Stimulated activated CD4-positive, alpha-beta T cell treated with anti-CD3 and anti-CD28 coated beads, Interleukin-2, amount 100 ng/mL, for 48 hours (primary cell): ENCODE data around the gene KCTD1.

Source experiments
- DNase-seq, 2 donors: peaks; one replicate each; pipeline ENCODE4 v3.0.0-alpha.2; 2020

The KCTD1 gene

DNA sequence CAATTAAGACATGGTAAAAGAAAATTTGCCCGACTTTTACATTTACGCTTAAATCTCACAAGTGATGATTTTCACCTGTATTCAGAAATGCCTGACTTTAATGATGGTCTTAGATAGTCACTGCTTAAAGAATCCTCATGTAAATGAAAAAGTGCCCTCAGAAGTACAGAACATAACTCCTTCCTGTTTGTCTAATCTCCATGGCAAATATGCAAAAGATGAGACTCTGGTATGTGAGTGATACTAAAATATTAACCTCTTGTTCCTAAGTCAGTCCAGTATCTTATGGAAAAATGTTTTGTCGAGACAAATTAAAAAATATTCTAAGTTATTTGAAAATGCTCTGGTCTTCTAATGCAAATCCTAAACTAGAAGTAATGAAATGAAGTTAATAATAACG, 29.2 kb downstream of the KCTD1 start:
- no peak for DNase-seq

GRCh38 chr18:26516964-26517363, 31.4 kb downstream of the KCTD1 start:
- DNase-seq, result no peak

GRCh38 chr18:26515643-26516487, 32.5 kb downstream of the KCTD1 start:
- DNase-seq, result no peak

DNA sequence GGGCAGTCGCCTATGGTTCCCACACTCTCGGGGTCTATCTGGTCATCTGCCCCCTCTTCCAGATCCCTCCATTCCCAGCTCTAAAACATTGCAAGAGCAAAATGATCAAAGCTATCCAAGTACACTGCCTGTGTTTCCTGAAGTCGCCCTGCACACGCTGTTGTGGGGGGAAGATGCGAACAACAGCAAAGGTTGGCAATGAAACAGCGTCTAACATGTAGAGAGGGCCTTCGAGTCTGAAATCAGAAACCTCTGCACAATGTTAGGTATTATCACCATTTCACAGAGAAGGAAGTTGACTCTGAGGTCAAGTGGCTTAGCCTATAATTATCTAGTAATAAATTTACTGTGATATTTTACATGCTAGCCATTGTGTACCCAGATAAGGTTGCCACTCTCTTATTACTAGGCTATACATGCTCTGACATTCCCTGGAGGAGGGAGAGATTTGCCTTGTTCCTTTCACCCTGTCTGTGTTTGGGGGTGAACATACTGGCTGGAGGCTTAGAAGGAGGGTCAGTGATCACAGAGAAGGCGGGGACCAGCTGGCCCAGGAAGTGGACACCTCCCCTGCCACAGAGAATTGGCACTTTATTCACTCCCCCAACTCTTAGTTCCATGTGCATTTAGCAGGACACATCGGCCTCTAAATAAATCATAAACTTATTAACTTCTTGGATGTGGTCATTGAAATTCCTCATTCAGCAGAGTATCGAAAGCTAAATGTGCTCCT, 36.8 kb downstream of the KCTD1 start:
- DNase-seq, result no peak

GRCh38 chr18:26510337-26510736, 38.0 kb downstream of the KCTD1 start:
- no peak for DNase-seq

DNA sequence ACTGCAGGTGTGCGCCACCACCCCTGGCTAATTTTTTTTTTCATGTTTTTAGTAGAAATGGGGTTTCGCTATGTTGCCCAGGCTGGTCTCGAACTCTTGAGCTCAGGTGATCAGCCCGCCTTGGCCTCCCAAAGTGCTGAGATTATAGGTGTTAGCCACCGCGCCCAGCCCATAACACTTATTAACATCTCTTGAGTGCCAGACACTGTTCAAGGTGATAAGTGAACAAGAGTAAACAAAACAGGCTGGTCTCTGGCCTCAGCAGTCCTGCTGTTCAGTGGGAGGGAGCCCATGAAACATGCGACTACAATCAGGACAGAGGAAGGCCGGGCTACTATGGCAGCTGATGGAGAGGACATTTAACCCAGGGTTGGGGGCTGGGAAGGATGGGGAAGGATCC, 42.3 kb downstream of the KCTD1 start:
- DNase-seq, result no peak

DNA sequence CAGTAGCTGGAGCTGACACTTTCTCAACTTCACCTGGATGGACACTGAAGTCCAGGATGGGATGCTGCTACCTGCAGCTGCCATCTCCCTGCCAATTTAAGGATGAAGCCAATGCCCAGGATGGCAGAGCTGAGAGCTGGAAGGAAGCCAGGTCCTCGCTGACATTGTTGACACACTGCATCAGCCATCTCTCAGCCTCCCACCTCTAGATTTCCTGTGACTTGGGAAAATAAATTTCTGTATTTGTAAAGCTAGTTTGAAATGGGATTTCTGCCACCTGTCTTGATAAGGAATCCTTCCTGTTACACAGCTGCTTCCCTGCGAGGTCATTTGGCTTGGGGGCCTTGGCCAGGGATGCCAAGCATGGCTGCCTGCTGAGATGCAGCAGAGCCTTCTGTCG, 43.5 kb downstream of the KCTD1 start:
- no peak for DNase-seq

DNA sequence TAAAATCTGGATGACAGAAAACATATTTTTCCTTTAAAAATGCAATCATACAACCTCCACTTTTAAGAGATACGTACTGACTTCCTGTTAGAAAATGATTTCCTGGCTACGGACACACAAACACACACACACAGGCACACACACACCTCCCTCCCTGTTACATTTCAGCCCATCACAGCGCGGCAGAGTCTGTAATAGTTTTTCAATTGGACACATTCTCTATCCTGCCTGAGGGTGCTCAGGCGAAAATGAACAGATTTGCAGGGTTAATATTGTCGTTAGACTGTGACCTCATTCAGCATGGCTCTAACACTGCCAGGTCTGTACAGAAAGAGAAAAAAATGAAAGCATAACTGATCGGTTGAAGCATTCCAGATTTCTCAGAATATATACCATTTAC, 45.0 kb downstream of the KCTD1 start:
- no peak for DNase-seq

GRCh38 chr18:26502823-26503222, 45.5 kb downstream of the KCTD1 start:
- no peak for DNase-seq

GRCh38 chr18:26497866-26498265, 50.5 kb downstream of the KCTD1 start:
- no peak for DNase-seq

DNA sequence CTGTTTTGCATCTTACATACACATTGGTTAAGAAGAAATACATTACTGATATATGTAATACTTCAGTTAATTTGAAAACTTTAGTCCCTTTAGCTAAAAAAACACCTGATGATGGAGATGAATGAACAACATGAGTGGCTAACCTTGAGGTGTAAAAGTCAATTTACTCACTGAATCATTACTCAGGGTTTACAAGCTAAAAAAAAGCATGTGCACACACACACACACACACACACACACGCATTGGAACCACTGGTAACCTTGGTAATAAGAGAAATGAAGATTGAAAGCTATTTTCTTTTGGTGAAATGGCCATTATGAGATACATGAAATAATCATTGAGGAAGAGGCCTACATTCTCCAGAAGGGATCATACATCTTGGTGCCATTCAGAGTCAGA, 51.8 kb downstream of the KCTD1 start:
- DNase-seq, result no peak

GRCh38 chr18:26495287-26495686, 53.1 kb downstream of the KCTD1 start:
- DNase-seq, result no peak

GRCh38 chr18:26493021-26493420, 55.3 kb downstream of the KCTD1 start:
- no peak for DNase-seq

- DNase-seq, result no peak
These were observed 57.0 kb downstream of the KCTD1 start for GRCh38 chr18:26491194-26491816.

DNA sequence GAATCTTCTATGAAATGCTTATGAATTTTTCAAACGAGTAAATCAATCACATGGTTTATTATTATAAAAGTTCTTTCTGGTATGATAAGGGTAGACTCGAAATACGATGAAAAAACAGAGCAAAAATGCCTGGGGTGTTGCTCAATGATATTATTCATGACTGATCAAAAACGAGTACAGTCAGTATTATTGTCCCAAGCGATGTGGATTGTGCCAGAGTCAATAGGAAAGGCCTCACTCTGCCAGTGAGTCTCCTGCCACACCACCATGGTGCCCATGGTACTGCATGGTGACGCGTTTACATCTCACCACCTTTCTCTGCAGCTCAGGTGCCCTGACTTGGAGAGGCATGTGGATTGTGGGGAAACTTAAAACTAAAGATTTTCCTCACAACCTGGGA, 58.5 kb downstream of the KCTD1 start:
- DNase-seq, result no peak

DNA sequence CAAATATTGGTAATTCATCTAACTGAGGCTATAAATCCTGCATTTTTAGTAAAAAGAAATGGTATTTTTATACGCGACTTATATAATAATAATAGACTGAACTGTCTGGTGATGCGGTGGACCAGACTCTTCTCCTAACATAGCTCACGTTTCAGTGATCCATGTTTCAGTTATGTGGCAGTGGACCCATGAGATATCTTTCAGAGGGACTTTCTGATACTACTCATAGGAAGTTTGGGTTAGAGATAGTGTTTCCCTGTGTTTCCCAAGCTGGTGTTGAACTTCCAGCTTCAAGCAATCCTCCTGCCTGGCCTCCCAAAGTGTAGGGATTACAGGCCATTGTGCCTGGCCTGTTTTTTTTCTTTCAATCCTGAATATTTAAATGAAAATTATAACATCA, 59.2 kb downstream of the KCTD1 start:
- no peak for DNase-seq

GRCh38 chr18:26488417-26489009, 59.8 kb downstream of the KCTD1 start:
- no peak for DNase-seq

GRCh38 chr18:26487437-26487836, 60.9 kb downstream of the KCTD1 start:
- no peak for DNase-seq

- no peak for DNase-seq
These were observed 64.7 kb downstream of the KCTD1 start for GRCh38 chr18:26483633-26484032.

DNA sequence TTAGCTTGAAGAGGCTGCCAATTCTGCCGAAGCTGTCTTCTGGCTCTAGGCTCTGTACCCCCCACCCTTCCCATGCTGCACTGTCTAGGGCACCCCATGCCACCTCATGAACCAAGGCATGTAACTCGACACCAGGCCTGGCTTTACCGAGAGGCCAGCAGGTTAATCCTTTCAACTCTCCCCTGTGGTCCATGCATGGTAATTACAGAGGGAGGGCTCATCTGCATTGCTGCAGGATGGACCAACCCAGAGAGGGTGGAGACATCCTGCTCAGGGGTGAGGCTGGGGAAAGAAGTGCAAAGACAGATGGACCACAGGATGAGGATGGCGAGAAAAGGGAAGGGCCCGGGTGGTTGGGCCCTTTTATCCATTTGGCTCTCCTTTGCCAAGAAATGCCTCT, 65.8 kb downstream of the KCTD1 start:
- DNase-seq, result no peak

GRCh38 chr18:26480897-26481795, 67.2 kb downstream of the KCTD1 start:
- no peak for DNase-seq

- no peak for DNase-seq
These were observed 68.7 kb downstream of the KCTD1 start for GRCh38 chr18:26479681-26480079.
